ENCODE measurements around the gene SMYD3.

Gene SMYD3

DNA sequence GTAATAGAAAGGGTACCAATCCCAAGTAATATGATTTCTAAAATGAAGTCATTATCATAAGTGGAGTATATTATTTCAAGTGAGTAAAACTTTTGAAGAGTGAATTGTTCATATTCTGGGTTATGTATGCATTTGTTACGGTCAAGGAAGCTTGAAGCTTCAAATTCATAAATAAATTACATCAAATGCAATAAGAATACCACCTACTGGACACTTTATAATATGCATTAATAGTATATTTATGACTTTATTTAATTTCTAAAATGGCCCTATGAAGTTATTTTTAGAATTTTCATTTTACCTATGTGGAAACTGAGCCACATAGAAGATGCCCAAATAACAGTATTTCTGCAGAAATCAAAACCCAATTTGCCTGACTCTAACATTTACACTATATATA, 260.6 kb downstream of the SMYD3 start:
- no peak for DNase-seq
- no peak for TF ChIP-seq GATA1 (IDR thresholded peaks at IDR 0.05; ENCODE audit: low read depth, low read length)
- no peak for TF ChIP-seq POLR2A (IDR thresholded peaks at IDR 0.05; ENCODE audit: low read length)

DNA sequence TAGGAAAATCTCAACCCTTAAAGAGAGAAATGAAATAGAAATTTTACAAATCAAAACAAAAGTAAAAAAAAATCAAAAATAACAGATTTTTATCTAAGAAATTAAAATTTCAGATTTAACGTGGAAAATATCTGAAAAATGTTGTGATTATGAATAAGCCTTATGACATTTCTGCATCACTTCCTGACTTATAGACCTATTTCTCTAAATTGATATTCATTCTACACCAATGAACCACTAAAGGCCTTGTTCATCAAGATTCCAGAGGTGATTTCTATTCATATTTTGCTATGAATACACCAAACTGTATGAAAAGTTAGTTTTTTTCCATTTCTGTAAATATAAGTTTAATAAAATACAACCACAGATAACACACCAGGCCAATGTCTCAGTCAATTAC, 261.5 kb downstream of the SMYD3 start:
- no peak for DNase-seq
- TF ChIP-seq GATA1 (IDR thresholded peaks at IDR 0.05; ENCODE audit: low read depth, low read length): no peak
- no peak for TF ChIP-seq POLR2A (IDR thresholded peaks at IDR 0.05; ENCODE audit: low read length)

DNA sequence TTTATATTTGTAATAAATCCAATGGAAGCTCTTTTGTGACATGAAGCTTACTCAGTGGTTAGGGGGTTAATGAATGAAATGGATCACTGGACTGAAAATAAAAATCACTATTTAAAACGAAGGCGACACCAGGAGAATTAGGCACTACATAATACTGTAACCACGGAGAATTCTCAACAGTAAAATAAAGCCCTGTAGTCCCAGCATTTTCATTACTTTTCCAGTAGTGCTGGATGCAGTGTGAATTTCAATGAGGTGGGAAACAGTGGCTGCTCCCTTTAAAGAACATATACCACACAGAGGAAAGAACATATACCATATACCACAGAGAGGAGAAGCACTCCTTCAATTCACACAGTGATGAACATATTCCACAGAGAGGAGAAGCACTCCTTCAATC, 275.0 kb downstream of the SMYD3 start:
- TF ChIP-seq GATA1 (IDR thresholded peaks at IDR 0.05; ENCODE audit: low read depth, low read length): no peak
- no peak for TF ChIP-seq POLR2A (IDR thresholded peaks at IDR 0.05; ENCODE audit: low read length)

DNA sequence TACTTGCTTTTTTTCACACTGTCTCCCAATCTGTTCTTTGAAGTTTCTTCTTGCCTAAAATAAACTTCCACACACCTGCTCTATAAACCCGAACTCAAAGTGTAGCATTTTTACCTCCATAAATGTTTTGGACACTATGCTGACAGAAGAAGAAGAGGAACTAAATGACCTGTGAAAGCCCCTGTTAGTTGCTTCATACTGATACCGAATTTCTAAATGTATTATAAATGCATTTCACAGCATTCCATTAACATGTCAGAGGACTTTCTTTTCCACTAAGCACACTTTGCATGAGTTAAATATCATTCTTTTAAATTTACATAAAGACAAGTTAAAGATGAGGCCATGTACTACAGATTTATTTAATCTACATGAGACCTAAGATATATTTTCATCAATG, 281.0 kb downstream of the SMYD3 start:
- DNase-seq: no peak
- TF ChIP-seq POLR2A (IDR thresholded peaks at IDR 0.05; ENCODE audit: low read length) (no peak), GATA1 (IDR thresholded peaks at IDR 0.05; ENCODE audit: low read depth, low read length) (no peak)

More for the DNA sequence above, 275.0 kb downstream of the SMYD3 start:
- DNase-seq: no peak

DNA sequence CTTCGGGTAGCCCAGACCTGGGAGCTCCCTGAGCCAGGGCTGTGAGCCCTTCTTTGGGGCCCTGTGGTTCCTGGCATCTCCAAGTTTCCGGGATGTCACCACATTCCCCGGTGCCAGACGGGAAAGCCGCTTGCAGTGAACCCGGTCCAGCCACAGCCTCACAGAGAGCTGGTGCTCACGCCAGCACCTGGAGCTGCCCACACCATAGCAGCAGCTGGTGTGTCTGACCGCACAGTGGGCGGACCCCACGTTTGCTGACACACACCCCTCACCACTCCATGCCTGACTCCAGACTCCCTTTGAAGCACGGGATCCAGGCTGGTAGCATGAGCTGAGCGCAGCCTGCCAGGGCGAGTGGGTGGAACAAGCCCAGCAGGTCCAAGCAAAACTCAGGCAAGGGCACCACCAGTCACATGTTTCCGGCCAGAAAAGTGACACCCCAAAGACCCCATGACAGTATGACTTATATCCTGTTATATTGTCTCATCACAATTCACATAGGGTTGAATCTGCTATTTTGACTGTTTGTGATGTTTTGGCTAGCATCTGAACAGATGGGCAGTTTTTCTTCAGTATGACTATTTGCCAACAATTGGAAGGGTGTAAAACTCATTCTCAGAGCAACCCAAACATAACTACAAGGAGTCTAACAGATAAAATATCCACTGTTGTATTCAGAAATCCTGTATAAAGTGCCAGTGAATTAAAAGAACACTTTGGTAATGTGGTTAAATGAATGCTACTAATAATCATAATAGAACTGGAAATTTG, 285.4 kb downstream of the SMYD3 start:
- no peak for DNase-seq
- TF ChIP-seq GATA1 (IDR thresholded peaks at IDR 0.05; ENCODE audit: low read depth, low read length) (no peak), POLR2A (IDR thresholded peaks at IDR 0.05; ENCODE audit: low read length) (no peak)

DNA sequence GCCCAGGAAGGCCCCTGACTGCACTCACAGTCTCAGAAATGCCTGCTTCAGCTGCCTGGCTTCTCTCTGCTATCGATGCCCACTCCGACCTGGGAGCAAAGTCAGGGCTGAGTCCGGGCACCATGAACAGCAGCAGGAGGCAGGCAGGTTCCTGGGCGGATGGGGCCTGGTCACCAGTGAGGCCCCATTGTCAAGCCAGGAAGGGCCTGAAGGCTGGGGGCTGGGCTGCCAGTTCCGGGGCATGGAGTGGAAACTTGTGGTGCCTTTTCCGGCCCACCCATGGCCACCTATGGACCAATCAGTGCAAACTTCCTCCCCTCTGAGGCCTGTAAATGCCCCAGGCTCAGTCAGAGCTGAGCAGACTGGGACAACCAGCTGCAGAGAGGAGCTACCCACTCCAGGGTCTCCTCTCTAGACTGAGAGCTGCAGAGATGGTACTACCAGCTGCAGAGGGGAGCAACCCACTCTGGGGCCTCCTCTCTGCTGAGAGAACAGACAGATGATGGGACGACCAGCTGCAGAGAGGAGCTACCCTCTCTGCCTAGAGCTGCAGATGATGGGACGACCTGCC, 286.5 kb downstream of the SMYD3 start:
- peak in 1 of 2 experiments; percentile 3 for DNase-seq
- TF ChIP-seq POLR2A (IDR thresholded peaks at IDR 0.05; ENCODE audit: low read length) (no peak), GATA1 (IDR thresholded peaks at IDR 0.05; ENCODE audit: low read depth, low read length) (no peak)

DNA sequence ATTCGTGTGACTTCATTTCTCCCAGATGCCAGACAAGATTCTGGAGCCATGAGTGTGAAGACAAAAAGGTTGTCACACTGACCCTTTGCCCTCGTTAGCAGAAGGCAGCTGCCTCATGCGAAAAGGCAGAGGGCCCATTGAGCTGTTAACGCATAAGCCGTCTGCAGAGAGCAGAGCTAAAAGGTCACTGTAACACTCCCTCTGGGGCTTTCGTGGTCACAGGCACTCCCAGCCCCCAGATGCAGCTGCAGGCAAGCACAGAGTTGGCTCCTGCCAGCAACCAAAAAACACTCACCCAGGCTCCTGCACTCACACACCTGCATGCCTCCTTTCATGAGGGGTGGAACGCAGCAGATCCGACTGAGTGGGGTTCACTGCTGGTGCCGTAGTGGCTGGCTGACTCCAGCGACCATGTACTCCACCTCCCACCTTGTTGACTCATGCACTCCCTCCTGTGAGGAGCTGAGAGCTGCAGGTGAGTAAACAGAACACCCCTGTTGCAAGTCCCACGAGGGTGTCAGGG, 287.5 kb downstream of the SMYD3 start:
- TF ChIP-seq GATA1 (IDR thresholded peaks at IDR 0.05; ENCODE audit: low read depth, low read length): no peak
- TF ChIP-seq POLR2A (IDR thresholded peaks at IDR 0.05; ENCODE audit: low read length): no peak
- no peak for DNase-seq

DNA sequence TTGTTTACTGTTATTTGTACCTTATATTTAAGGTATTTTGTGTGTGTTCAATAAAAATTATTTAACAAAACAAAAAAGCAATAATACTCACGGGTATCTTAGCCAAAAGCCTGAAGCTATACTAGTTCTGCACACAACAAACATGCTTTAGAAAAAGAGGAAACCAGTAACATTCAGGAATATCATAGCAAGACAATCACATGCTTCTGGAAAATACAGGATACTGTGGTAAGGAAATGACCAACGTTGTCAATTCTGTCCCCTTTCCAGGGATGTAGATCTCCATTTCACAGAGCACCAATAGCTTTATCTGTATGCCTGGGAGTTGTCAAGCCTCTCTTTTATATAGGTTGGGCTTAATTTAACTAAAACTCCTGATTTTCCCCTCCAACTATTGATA, 288.4 kb downstream of the SMYD3 start:
- no peak for DNase-seq
- no peak for TF ChIP-seq POLR2A (IDR thresholded peaks at IDR 0.05; ENCODE audit: low read length)
- TF ChIP-seq GATA1 (IDR thresholded peaks at IDR 0.05; ENCODE audit: low read depth, low read length): no peak

DNA sequence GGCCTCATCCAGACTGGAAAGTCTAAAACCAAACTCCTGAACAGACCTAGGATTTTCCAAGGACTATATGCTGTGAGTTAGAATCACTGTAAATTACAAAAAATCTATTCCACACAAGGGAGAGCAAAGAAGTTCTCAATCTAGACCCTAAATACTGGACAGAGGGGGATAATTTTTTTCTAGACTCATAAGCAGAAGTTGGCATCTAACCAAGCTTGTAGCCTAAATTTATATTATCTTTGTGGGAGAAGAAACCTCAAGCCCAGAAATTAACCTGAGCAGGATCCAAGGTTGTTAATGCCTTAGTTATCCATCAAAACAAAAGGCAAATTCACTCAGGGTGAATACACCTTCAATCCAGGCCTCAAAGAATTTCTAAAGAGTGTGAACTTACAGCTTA, 290.2 kb downstream of the SMYD3 start:
- no peak for TF ChIP-seq POLR2A (IDR thresholded peaks at IDR 0.05; ENCODE audit: low read length)
- TF ChIP-seq GATA1 (IDR thresholded peaks at IDR 0.05; ENCODE audit: low read depth, low read length): no peak
- no peak for DNase-seq

DNA sequence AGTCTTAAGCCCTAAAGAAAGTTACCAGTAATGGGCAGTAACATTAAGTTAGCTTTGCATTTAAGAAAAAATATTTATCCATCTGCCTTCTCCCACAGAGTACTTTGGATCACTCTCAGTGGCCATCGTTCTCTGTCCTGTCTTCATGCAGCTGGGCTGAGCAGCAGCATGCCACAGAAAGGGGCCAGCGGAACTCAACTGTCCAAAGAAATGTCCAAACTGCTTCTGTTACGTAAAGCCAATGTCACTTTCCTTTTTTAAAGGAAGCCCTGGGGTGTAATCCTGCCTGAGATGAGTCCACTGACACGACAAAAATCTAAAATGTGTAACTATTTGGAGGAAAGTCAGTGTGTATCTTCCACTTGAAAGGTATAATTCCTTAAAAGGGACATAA, 291.6 kb downstream of the SMYD3 start:
- DNase-seq: no peak
- no peak for TF ChIP-seq GATA1 (IDR thresholded peaks at IDR 0.05; ENCODE audit: low read depth, low read length)
- TF ChIP-seq POLR2A (IDR thresholded peaks at IDR 0.05; ENCODE audit: low read length): peak; percentile 5

DNA sequence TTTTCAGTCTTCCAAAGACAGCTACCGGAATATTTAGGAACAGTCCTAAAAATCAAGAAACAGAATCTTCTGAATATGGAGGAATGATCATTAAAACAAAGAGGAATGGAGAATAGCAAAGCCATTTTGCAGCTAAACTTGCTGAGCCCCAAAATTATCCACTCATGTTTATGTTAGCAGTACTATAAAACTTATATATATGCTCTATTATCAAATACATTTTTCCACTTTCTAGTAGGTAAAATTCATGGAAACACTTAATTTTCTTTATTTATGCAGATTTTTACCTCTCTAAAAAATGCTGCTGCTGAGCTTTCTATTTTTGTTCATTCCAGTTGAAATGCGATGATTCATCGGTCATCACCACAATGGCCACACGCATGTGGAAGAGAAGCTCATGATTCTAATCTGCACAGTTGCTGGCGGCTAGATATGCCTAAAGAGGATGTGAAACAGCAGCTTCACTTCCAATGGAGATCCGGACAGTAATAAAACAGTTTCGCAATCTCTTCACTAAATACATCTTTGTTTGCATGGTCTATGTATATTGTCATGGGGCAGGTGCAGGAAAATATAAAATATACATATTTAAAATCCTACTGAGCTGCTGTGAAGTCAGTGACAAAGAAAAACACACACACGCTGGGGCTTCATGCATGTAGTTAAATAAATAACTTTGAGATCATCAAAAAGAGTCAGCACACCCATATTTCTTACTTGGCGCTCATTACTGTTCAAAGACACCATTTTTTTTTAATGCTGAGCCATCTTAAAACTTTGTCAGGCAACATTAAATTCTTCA, 292.2 kb downstream of the SMYD3 start:
- TF ChIP-seq GATA1 (IDR thresholded peaks at IDR 0.05; ENCODE audit: low read depth, low read length) (no peak), POLR2A (IDR thresholded peaks at IDR 0.05; ENCODE audit: low read length) (peak; percentile 6)
- DNase-seq: peak; percentile 53 to 73

DNA sequence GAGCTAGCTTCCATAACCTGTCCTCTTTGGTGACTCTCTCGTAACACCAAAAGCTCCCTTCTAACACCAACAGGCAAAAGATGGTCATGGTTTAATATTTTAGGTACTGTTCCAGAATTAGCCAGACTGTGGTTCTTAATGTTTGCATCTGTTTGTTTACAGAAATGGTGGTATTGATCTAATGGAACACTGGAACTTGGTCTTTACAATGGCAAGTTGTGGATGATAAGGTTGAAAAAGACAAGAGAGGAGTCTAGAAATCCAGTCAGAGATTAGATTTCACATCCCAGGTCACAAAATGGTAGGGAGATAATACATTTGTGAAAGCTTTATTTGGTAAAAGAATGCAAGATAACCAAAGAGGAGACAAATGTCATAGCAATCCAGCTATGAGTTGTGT, 293.1 kb downstream of the SMYD3 start:
- DNase-seq: no peak
- TF ChIP-seq GATA1 (IDR thresholded peaks at IDR 0.05; ENCODE audit: low read depth, low read length) (no peak), POLR2A (IDR thresholded peaks at IDR 0.05; ENCODE audit: low read length) (no peak)

DNA sequence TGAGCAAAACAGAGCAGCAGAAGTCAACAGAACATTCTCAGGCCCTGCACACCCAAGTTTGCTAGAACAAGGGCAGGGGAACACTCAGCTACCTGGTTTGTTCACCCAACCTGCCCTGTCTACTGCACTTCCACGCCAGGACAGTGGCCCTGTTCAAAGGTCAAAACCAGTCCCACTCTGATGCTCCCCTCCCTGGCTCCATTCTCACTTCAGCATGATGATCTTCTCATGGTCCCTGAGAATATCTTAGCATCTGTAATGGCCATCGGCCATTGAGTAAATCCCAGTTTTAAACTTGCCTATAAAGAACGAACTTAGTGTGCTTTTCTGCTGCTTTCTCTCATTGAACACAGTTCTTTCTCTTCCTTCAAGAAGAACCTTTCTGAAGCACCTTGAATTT, 293.6 kb downstream of the SMYD3 start:
- no peak for DNase-seq
- TF ChIP-seq POLR2A (IDR thresholded peaks at IDR 0.05; ENCODE audit: low read length) (no peak), GATA1 (IDR thresholded peaks at IDR 0.05; ENCODE audit: low read depth, low read length) (no peak)

DNA sequence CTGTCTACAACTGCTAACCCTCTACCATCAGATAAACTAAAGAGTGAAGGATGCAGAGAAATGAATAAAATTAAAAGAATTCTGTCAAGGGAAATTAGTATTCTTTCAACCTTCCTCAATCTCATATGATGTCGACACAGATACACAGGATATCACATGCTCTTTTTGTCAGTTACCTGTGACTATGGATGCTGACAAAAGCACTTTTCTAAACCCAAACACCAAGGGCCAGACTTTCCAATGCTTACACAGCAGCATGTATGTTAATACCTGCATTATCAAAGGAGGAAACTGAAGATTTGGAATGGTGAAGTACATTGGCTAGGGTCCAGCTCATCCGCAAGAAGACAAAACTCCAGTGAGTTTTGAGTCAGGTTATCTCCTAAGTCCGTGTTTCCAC, 294.0 kb downstream of the SMYD3 start:
- no peak for TF ChIP-seq GATA1 (IDR thresholded peaks at IDR 0.05; ENCODE audit: low read depth, low read length)
- TF ChIP-seq POLR2A (IDR thresholded peaks at IDR 0.05; ENCODE audit: low read length): no peak
- no peak for DNase-seq
